Loucy (cell line): ENCODE data around the gene CDH13.

ENCODE experiments used
- H2AFZ ChIP-seq: fragments of 200-600 bp; sonication (generic); 2 replicates; pipeline ENCODE4 v1.6.0; 2016; ENCODE audit warnings: antibody characterized with exemption, mild to moderate bottlenecking, low read length, moderate library complexity
- H3F3A ChIP-seq: fragments of 200-600 bp; 2 replicates; pipeline ENCODE4 v1.6.0; 2016; ENCODE audit warnings: antibody characterized with exemption, low read depth, mild to moderate bottlenecking
- H3K27me3 ChIP-seq: fragments of 200-600 bp; sonication (generic); 2 replicates; pipeline ENCODE4 v1.6.1; 2014; ENCODE audit warnings: low read length, mild to moderate bottlenecking; ENCODE audit not compliant: insufficient read depth, poor library complexity, severe bottlenecking
- H3K36me3 ChIP-seq: fragments of 200-600 bp; sonication (generic); 2 replicates; pipeline ENCODE4 v1.6.1; 2016; ENCODE audit warnings: low read length; ENCODE audit not compliant: insufficient read depth
- H3K4me1 ChIP-seq: fragments of 200-600 bp; sonication (generic); 2 replicates; pipeline ENCODE4 v1.5.1; 2014; ENCODE audit warnings: low read length, mild to moderate bottlenecking; ENCODE audit not compliant: insufficient read depth, poor library complexity, severe bottlenecking
- H3K4me2 ChIP-seq: fragments of 200-600 bp; sonication (generic); 2 replicates; pipeline ENCODE4 v1.6.0; 2014; ENCODE audit warnings: antibody characterized with exemption, low read length, low read depth, mild to moderate bottlenecking; ENCODE audit not compliant: poor library complexity, severe bottlenecking
- H3K4me3 ChIP-seq: fragments of 200-600 bp; sonication (generic); 2 replicates; pipeline ENCODE4 v1.5.1; 2014; ENCODE audit warnings: low read length, mild to moderate bottlenecking, mixed read lengths; ENCODE audit not compliant: poor library complexity, severe bottlenecking
- H3K79me2 ChIP-seq: fragments of 200-600 bp; sonication (generic); 2 replicates; pipeline ENCODE4 v1.6.1; 2014; ENCODE audit warnings: low read length; ENCODE audit not compliant: insufficient read depth
- H3K9ac ChIP-seq: fragments of 200-600 bp; sonication (generic); 2 replicates; pipeline ENCODE4 v1.6.0; 2014; ENCODE audit warnings: mild to moderate bottlenecking, low read depth, low read length, moderate library complexity; ENCODE audit not compliant: poor library complexity, severe bottlenecking
- H3K9me2 ChIP-seq: fragments of 200-600 bp; sonication (generic); replicated peaks from 2 replicates; pipeline ENCODE4 v1.6.1; 2016; ENCODE audit warnings: low read depth, low read length, mixed read lengths
- H3K9me3 ChIP-seq: fragments of 200-600 bp; sonication (generic); 2 replicates; pipeline ENCODE4 v1.6.1; 2014; ENCODE audit warnings: mild to moderate bottlenecking, antibody characterized with exemption, low read length, low read depth; ENCODE audit not compliant: insufficient read depth
- H4K20me1 ChIP-seq: fragments of 200-600 bp; sonication (generic); 2 replicates; pipeline ENCODE4 v1.6.0; 2014; ENCODE audit warnings: antibody characterized with exemption, low read length, mild to moderate bottlenecking; ENCODE audit not compliant: insufficient read depth, poor library complexity, severe bottlenecking
- CTCF ChIP-seq: fragments of 200-600 bp; sonication (generic); conservative IDR thresholded peaks from 2 replicates; pipeline ENCODE4 v1.5.1; 2014; ENCODE audit warnings: mild to moderate bottlenecking, antibody characterized with exemption, low read length
- EZH2phosphoT487 ChIP-seq: fragments of 200-600 bp; IDR thresholded peaks from 2 replicates; pipeline ENCODE4 v1.6.1; 2018; ENCODE audit warnings: antibody characterized with exemption, mild to moderate bottlenecking, moderate library complexity, borderline replicate concordance

CDH13 gene

GRCh38 chr16:82899006-82899405 lies 272.2 kb downstream of the CDH13 start:
- Histone ChIP-seq H3K4me3 (no peak overlapping the region), H3K4me2 (no peak overlapping the region), H3K9me2 (no peaks in the 10 kb centered on the region), H3K27me3 (no peaks in the 10 kb centered on the region), H2AFZ (no peak overlapping the region), H3K36me3 (no peaks in the 10 kb centered on the region), H3K9ac (no peak overlapping the region), H3K4me1 (no peaks in the 10 kb centered on the region), H4K20me1 (no peaks in the 10 kb centered on the region), H3K9me3 (no peaks in the 10 kb centered on the region), H3F3A (no peaks in the 10 kb centered on the region), H3K79me2 (no peaks in the 10 kb centered on the region)
- no peak for TF ChIP-seq CTCF
- no peak for TF ChIP-seq EZH2phosphoT487

GRCh38 chr16:82899731-82900450 lies 273.1 kb downstream of the CDH13 start:
- no peaks in the 10 kb centered on the region for H3K36me3 ChIP-seq
- no peaks in the 10 kb centered on the region for H3K9me2 ChIP-seq
- H3K27me3 ChIP-seq: no peaks in the 10 kb centered on the region
- no peaks in the 10 kb centered on the region for H3K4me1 ChIP-seq
- no peak for TF ChIP-seq EZH2phosphoT487
- no peak for TF ChIP-seq CTCF
- H3K4me3 ChIP-seq: no peak overlapping the region
- H3K9me3 ChIP-seq: no peaks in the 10 kb centered on the region
- H3K4me2 ChIP-seq: no peak overlapping the region
- H3K9ac ChIP-seq: no peak overlapping the region
- no peaks in the 10 kb centered on the region for H4K20me1 ChIP-seq
- H3K79me2 ChIP-seq: no peaks in the 10 kb centered on the region
- no peaks in the 10 kb centered on the region for H3F3A ChIP-seq
- no peak overlapping the region for H2AFZ ChIP-seq

- no peaks in the 10 kb centered on the region for H3K79me2 ChIP-seq
- H3K36me3 ChIP-seq: no peaks in the 10 kb centered on the region
- no peaks in the 10 kb centered on the region for H3K9me3 ChIP-seq
- H3K4me2 ChIP-seq: no peak overlapping the region
- H3F3A ChIP-seq: no peaks in the 10 kb centered on the region
- H3K9me2 ChIP-seq: no peaks in the 10 kb centered on the region
- no peak overlapping the region for H2AFZ ChIP-seq
- no peak overlapping the region for H3K4me3 ChIP-seq
- H3K4me1 ChIP-seq: no peaks in the 10 kb centered on the region
- TF ChIP-seq EZH2phosphoT487 (no peak), CTCF (no peak)
- H4K20me1 ChIP-seq: no peaks in the 10 kb centered on the region
- H3K9ac ChIP-seq: no peak overlapping the region
- no peaks in the 10 kb centered on the region for H3K27me3 ChIP-seq
Observed at GRCh38 chr16:82900559-82900958, 273.8 kb downstream of the CDH13 start.
